Kidney glomerular epithelial cell (primary cell): Measurements from ENCODE around the gene GCHFR.

ENCODE experiments used
- DNase-seq: peaks from one replicate; lab custom pipeline; 2025; lab: John Stamatoyannopoulos, UW

The GCHFR gene

DNA sequence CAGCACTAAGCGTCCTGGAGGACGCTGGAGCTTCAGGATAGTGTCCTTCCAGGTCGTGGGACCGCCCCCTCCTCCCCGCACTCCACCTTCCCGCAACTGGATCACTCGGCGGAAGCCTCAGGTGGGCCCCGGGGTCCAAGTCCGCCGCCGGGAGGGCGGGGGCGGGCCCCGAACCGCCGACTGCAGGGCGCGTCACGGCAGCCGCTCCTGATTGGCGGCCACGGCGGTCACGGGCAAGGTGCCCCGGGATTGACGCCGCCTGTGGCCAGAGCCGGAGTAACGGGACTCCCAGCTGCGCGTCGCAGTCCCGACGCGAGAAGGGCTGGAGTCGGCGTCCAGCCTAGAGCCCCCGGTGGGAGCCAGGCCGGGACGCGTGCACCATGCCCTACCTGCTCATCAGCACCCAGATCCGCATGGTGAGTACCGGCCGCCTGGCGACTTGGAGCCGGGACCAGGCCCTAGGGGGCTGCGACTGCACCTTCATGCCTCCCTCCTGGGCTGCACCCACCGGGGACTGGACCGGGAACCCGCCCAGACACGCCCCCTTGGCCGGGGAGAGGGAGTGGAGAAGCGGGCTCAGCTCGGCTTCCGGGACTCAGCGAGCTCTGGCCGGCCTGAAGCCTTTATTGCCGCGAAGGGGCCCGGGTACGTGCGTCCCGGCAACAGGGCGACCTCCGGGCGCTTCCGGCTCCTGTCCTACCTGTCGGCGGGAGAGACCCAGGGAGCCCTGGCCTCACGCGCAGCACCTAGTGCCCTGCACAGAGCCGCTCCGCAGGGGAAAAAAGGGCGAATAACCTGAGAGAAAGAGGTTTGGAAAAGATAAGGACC, at the start of gene GCHFR:
GCHFR (plus strand) TSS at position 268 of the 828 bp plus-strand sequence; CDS start at position 381, 113 bp downstream.
- peak; percentile 13 for DNase-seq

DNA sequence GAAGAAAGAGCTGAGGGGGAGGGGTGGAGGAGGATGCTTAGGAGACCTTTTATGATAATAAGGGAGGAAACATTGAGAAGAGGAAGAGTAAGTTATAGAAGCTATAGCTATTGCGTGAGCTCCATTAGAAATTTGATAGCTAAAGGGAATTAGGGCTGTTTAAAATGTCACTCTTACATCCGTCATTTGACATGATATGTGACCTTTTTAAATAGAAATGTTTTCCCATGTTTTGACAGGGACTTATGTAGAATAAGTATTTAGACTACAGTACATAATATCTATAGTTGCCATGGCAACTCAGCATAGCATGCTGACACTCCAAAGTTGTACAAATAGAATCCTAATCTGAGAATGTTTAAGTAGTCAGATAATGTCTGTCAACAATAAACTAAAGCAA, 49.7 kb upstream of the GCHFR start:
- DNase-seq = no peak

DNA sequence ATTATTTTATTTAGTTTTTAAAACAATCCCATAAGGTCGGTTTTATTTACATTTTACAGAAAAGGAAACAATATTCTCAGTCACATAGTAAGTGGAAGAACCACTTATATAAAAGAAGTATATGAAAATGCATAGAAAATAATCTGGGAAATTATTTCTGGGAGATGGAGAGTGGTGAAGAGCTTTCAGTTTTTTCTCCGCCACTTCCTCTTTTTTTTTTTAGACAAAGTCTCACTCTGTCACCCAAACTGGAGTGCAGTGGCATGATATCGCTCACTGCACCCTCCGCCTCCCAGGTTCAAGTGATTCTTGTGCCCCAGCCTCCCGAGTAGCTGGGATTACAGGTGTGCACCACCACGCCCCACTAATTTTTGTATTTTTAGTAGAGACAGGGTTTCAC, 47.7 kb upstream of the GCHFR start:
- no peak for DNase-seq

DNA sequence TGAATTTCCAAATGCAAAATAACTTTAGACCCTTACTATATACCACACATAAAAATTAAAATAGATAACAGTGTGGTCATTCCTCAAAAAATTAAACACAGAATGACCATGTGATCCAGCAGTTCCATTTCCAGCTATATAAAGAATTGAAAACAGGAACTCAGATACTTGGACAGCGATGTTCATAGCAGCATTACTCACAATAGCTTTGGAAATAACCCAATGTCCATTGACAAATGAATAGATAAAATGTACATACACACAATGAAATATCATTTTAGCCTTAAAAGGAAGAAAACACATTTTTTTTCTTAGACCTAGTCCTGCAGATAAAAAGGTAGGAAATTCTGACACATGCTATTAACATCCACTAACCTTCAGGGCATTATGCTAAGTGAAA, 42.2 kb upstream of the GCHFR start:
- DNase-seq = no peak

DNA sequence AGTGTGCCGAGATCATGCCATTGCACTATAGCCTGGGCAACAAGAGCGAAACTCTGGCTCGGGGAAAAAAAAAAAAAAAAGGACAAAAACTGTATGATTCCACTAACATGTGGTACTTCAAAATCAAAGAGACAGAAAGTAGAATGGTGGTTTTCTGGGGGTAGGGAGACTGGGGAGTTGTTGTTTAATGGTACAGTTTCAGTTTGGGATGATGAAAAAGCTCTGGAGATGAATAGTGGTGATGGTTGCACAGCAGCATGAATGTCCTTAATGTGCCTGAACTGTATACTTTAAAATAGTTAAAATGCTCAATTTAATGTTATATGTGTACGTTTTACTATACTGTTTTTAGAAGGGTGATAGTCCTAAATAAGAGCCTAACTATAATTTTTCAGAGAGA, 41.5 kb upstream of the GCHFR start:
- no peak for DNase-seq

DNA sequence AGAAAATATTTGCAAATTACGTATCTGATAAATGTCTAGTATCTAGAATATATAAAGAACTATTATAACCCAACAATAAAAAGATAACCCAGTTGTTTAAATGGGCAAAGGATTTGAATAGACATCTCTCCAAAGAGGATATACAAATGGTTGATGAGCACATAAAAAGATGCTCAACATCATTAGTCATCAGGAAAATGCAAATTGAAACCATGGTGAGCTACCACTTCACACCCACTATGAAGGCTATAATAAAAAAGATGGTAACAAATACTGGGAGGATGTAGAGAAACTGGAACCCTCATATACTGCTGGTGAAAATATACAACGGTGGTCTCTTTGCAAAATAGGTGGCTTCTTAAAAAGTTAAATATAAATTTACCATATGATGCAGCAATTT, 40.9 kb upstream of the GCHFR start:
- DNase-seq = no peak

DNA sequence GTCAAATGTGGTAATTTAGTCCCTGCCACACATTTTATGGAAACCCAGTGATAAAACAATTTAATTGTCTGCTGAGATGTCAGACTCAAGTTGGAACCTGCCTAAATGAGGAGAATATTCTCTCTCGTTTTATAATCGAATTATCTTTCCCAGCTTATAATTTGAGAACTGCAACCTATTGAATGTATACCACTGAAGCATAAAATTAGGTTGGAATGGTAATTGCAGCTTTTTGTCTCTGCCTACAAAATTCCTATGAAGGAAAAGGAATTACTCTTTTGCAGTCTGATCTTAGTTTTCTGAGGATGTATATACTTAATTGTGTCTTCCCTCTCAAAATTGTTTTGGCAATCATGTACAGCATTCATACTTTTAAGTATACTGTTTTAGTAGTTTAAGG, 39.9 kb upstream of the GCHFR start:
- DNase-seq = no peak

DNA sequence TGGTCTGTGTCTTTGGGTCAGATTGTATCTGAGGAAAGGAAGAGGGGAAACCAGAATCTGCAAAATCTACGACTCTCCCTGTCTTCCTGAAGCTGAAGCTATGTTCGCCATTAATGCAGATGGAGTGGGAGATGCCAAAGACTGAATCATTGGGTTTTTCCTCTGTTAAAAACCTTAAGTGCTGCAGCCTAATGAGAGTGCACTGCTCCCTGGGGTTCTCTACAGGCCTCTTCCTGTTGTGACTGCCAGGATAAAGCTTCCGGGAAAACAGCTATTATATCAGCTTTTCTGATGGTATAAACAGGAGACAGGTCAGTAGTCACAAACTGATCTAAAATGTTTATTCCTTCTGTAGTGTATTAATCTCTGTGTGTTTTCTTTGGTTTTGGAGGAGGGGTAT, 32.8 kb upstream of the GCHFR start:
- no peak for DNase-seq

DNA sequence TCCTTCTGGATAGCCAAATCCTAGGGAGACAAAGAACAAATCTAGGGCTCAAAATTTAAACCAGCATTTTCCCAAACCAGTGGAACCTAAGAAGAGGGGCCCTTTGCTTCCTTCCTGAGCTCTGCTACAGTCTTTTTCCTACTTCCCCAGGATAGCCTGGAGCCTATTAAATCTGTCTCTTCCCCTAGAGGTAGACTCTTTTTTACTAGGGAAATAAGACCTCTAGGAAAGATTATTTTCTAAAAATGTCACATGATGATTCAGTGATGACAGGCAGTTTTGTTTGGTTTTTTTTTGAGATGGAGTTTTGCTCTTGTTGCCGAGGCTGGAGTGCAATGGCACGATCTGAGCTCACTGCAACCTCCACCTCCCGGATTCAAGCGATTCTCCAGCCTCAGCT, 27.3 kb upstream of the GCHFR start:
- no peak for DNase-seq

DNA sequence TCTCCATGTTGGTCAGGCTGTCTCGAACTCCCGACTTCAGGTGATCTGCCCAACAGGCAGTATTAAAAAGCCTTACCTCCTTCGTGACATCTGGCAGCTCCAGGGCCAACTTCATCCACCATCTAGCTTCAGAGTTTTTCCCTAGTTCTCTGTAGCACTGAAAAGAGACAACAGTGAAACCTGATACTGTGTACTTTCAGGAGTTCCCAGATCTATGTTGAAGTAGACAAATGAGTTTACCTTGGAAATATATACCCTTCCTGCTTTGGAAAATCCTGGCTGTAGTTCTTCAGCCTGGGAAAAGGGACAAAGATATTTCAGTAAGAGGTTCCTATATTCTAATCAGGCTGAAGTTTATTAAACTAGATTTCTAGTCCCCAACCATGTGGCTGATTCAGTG, 26.8 kb upstream of the GCHFR start:
- DNase-seq = no peak

DNA sequence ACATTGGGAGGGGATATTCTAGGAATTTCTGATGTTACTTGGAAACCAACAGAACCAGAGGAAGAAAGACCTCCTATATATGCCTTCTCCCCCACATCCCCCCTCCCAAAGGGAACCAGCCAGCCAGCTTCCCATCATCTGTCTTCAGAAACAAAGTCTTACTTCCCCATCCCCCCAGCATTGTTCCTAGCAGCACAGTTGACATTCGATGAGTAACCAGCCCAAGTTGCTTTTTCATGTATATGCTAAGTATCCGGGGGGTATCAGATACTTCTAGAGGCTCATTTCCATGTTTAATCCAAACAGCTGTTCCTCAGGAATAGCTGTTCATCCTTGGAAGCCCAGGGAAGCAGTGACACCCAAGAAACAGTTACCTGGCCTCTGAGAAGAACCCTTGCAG, 24.8 kb upstream of the GCHFR start:
- DNase-seq = no peak

DNA sequence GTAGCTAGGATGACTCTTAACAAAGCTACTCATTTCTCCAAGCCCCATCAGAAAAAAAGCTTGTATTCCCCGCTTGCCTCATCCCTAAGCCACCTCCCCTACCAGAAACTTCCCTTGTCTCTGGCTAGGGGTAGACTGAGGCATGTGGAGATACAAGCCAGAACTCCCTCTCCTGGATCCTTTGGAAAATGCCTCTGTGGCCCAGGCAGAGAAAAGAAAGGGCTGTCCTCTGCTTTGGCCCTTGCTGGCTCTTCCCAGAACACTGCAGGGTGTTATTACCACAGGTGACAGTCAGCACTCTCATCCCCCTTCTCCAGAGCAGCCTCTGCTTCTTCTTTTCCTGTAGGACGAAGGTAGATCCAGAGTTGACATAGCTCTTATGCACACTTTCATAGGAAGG, 24.0 kb upstream of the GCHFR start:
- DNase-seq = no peak

DNA sequence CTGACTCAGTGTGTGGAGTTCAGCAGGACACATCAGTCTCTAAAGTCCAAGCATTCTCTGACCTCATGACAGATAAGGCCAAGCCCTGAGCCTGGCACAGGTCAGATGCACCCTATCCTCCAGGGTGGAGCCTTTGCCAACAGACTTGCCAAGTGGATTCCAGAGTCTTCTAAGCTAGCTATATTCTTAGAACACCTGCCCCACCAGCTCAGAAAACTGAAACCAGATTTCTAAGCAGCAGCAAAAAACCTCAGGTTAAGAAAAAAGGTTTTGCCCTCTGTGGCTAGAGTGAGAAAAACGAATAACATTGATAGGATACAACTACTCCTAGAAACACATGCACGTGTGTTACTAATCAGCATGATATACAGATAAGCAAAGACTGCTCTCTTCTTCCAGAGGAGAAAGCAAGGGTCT, 20.4 kb upstream of the GCHFR start:
- no peak for DNase-seq

DNA sequence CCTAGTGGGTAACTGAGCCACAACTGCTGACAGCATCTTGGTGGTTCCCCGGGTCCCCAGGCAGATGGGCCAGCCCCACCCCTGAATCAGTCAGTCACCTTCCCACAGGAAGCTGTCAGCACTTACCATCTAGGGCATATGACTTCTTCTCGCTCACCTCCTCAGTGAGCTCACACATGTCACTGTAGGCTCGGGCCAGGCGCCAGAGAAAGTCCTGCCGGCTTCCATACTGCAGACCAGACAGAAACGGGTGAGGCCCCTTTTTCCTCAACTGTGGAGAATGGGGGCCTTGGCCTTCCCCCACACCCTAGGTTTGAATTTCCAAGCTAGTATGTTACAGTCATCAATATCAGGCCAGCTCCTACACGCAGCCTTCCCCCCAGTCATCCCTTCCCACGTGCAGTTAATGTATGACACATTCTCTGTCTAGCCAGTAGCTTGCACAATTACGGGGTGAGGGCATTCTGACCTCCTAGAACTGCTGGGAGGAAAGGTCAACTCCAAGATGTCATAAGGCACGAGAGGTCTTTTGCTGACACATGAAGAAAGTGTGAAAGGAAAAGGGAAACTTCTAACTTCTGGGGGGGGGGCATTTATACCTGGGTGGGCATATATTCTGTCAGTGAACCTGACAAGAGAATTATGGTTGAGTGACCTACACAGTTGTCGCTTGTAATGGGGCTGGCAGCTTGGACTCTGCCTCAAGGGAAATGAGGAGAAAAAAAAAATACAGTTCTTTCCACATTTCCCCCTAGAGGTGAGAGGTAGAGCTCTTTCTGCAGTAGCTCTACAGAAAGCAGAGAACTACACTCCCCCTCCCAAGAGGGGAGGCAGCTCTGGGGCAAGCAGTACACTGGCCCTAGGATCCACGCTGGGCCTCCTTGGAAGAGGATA, 19.7 kb upstream of the GCHFR start:
- DNase-seq = peak; percentile 8

DNA sequence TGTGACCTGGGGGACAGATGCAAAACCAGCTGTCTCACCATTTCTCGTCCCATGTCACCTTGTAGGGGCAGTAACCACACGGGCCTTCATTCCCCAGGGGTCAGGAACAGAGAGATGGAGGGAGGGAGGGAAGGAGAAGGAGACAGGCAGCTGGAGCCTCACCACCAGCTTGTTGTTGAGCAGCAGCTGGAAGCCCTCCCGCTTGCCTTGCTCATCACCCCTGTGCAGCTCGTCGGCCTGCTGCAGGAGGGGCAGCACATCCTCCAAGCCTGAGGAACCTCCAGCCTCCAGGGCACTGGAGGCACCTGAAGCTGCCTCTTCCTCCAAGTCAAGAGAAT, 19.1 kb upstream of the GCHFR start:
- DNase-seq = no peak

DNA sequence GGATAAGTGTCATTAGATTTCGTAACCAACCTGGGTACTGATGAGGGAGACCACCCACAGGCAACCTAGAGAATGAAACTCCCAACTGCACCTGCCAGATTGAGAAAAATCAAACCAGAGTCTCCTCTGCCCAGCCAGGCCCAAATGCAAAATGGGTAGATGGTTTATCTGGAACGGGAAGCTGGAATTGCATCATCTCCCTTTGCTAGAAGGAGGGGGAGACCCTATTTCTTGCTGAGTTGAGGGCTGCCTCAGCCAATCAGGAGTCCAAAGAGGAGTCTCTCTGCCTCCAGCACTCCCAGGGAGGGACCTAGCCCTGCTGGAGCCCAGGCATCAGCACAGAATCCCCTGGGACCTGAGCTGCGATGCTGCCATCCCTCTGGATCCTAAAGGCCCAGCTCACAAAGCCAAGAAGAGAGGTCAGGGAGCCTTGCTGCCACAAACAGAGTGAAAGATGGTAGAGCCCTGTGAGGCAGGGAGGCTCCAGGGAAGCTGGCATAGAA, 16.9 kb upstream of the GCHFR start:
- DNase-seq = no peak

DNA sequence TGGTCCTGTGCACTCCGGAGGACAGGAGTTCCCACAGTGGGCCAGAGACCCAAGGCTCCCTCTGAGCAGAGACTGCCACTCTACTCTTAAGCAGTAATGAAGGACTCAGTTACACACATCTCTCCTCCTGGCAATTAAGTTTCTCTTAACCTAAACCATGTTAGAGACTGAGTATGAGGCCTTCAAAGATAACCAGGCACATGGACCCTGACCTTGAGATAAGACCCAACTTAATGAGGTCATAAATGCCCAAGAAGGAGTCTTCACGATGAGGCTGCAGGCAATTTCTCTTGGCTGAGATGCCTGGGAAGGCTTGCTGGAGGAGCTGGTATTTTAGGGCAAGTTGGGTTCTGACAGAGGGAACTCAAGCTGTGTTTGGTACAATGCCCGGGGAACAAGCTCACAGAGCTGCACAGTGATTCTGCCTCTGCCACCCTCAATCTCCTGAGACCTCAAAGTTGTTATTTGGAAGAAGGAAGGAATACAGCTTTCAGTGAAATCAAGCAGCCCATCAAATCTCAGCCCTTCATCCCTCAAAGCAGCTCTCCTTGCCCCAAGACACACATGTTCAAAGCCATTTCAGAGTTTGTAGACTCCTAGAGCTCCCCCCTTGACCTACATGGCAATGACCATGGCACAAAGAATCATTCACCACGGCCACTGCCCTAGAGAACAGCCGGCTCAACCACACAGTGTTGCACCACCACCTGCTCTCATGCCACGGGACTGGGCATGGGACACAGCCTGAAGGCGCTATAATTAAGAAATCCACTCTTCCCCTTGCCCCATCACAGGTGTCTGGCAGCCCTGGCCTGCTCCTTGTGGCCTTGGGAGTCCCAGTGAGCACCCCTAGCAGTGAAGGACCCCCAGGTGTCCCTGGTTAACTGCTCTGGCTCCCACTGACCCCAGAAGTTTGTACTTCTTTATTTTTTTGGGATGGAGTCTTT, 15.9 kb upstream of the GCHFR start:
- DNase-seq = no peak

DNA sequence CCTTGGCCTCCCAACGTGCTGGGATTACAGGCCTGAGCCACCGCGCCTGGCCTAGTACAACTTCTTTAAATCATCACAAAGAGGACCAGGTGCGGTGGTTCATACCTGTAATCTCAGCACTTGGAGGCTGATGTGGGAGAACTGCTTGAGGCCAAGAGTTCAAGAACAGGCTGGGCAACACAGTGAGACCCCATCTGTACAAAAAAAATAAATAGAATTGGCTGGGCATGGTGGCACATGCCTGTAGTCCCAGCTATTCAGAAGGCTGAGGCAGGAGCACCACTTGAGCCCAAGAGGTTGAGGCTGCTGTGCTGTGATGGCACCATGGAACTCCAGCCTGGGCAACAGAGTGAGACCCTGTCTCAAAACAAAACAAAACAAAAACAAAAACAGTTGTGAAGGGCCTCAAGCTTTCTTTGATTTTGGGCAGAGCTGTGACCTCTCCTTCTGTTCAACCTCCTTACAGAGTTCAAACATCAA, 14.7 kb upstream of the GCHFR start:
- no peak for DNase-seq

DNA sequence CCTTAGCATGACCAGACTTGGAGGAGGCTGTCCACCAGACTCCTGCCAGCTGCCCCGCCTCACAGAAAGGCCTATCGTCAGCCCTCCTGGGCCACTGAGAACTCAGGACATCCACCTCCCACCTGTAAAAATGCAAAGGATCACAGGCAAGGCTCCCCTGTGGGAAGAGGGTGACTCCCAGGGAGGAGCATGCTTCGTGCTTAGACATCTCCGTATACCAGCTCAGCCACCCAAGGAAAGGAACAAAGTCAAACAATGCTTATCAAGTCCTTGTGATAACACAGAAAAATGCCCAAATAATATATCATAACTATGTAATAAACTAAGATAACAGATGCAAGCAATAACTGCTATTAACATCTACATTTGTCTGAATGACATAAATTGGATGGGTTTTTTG, 13.0 kb upstream of the GCHFR start:
- DNase-seq = no peak

DNA sequence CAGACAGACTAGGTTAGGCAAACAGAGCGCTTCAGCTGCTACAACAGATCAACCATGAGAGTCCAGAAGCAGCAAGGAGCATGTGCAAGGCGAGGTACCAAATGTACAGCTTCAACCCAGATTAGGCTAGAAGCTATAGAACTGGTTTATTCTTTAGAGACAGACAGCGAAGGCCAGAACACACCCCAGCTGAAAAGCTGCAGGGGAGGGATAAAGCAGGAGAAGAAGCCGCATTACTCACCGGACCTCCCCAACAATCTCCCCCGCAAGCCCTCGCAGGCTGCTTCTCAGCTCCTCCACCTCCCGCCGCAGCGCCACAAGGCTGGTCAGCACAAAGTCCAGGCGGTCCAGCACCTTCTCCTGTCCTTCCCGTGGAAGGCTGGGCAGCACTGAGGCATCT, 12.1 kb upstream of the GCHFR start:
- no peak for DNase-seq

DNA sequence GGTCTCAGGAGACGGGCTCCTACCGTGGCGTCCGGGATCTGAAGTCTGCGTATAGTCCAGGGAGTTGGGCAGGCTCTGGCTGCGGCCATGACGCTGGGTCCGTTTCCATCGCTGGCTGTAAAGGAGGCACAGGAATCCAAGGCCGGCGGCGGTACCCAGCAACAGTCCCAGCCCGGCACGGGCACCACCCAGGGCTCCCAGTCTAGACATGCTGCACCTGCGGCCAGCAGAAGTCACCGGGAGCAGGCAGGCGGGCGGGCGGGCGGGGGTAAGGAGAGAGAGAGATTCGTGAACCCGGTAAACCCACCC, 9.3 kb upstream of the GCHFR start:
- DNase-seq = no peak
